Naive thymus-derived CD4-positive, alpha-beta T cell (primary cell): ENCODE measurements around the gene SAMD11. TPM values are rescaled to one million over a fixed set of nuclear protein-coding genes. Genes with fewer than 3 reads are reported as not detected.

Experiments used
- ATAC-seq: fragments of 150-1000 bp; cut with Tn5 transposase; 2 replicates; pipeline ENCODE4 v1.10.0; 2021; ENCODE audit warnings: mild to moderate bottlenecking, moderate library complexity
- CTCF ChIA-PET: fragments of 350-600 bp; sonication (Branson Sonifier 250); formaldehyde crosslinking; loops from one replicate; lab custom pipeline; 2021; ENCODE audit warnings: antibody characterized with exemption; lab: Charles Lee
- POLR2A ChIA-PET: fragments of 350-600 bp; sonication (Branson Sonifier 250); formaldehyde crosslinking; loops from one replicate; lab custom pipeline; 2021; ENCODE audit warnings: antibody characterized with exemption, inconsistent platforms; lab: Charles Lee
- DNase-seq, 9 donors: peaks; one replicate each; pipeline versions ENCODE4 v3.0.0 to v3.0.0-alpha.2; 2020 to 2022; ENCODE audit warnings: mixed read lengths in 1 of 9
- H3K27ac ChIP-seq: one replicate; pipeline ENCODE4 v1.7.0; 2013; ENCODE audit warnings: mild to moderate bottlenecking, low read depth, low read length, moderate library complexity
- H3K27me3 ChIP-seq, 2 donors: one replicate each; pipeline ENCODE4 v1.7.0; 2013; ENCODE audit warnings: low read length in 2 of 2, mild to moderate bottlenecking in 2 of 2, moderate library complexity in 2 of 2; ENCODE audit not compliant: control insufficient read depth in 2 of 2, insufficient read depth in 2 of 2
- H3K36me3 ChIP-seq, 3 experiments: 1 replicate in 2 of 3; 2 replicates in 1 of 3; pipeline ENCODE4 v1.7.0; 2013; ENCODE audit warnings: low read length in 3 of 3, mild to moderate bottlenecking in 3 of 3, moderate library complexity in 1 of 3; ENCODE audit not compliant: insufficient read depth in 3 of 3, control insufficient read depth in 2 of 3
- H3K4me1 ChIP-seq, 2 donors: one replicate each; pipeline ENCODE4 v1.7.0; 2013; ENCODE audit warnings: low read length in 2 of 2, mild to moderate bottlenecking in 2 of 2, moderate library complexity in 1 of 2; ENCODE audit not compliant: control insufficient read depth in 2 of 2, insufficient read depth in 2 of 2
- H3K4me3 ChIP-seq: 2 replicates; pipeline ENCODE4 v1.7.0; 2013; ENCODE audit warnings: mild to moderate bottlenecking, low read length
- H3K9me3 ChIP-seq, 3 experiments: 1 replicate in 2 of 3; 2 replicates in 1 of 3; pipeline ENCODE4 v1.7.0; 2013; ENCODE audit warnings: low read length in 3 of 3; ENCODE audit not compliant: control insufficient read depth in 2 of 3
- H3K27ac Mint-ChIP-seq, 9 donors: one replicate each; pipeline ENCODE4 v1.8.0; 2020 to 2022; ENCODE audit warnings: mixed read lengths in 9 of 9, mild to moderate bottlenecking in 8 of 9, moderate library complexity in 5 of 9, inconsistent platforms in 2 of 9
- H3K27me3 Mint-ChIP-seq, 5 donors: one replicate each; pipeline ENCODE4 v1.8.0; 2021 to 2022; ENCODE audit warnings: mixed read lengths in 5 of 5, mild to moderate bottlenecking in 1 of 5
- H3K36me3 Mint-ChIP-seq, 5 donors: one replicate each; pipeline ENCODE4 v1.8.0; 2020 to 2022; ENCODE audit warnings: mixed read lengths in 5 of 5, mild to moderate bottlenecking in 3 of 5, inconsistent platforms in 1 of 5
- H3K4me1 Mint-ChIP-seq, 7 donors: one replicate each; pipeline ENCODE4 v1.8.0; 2020 to 2022; ENCODE audit warnings: mixed read lengths in 7 of 7, mild to moderate bottlenecking in 3 of 7, inconsistent platforms in 1 of 7
- H3K4me3 Mint-ChIP-seq, 10 donors: one replicate each; pipeline ENCODE4 v1.8.0; 2020 to 2022; ENCODE audit warnings: mild to moderate bottlenecking in 10 of 10, mixed read lengths in 10 of 10, moderate library complexity in 6 of 10, inconsistent platforms in 2 of 10
- H3K9me3 Mint-ChIP-seq, 11 donors: one replicate each; pipeline ENCODE4 v1.8.0; 2020 to 2022; ENCODE audit warnings: mixed read lengths in 11 of 11, mild to moderate bottlenecking in 4 of 11, inconsistent platforms in 1 of 11, moderate library complexity in 1 of 11
- intact Hi-C, 2 donors: fragments of 100-400 bp; cut with micrococcal nuclease; formaldehyde crosslinking; loops; one replicate each; pipeline ENCODE4 v1.15.1; 2023
- polyA plus RNA-seq, 2 donors: library from polyadenylated mRNA; unstranded; fragments of 300-500 nt; fragmentation: Illumina TruSeq; gene quantifications; one replicate each; pipeline ENCODE4 v1.2.3, GENCODE V29; 2021
- total RNA-seq, 6 experiments: library from RNA in 5 of 6; stranded (reverse) in 5 of 6; gene quantifications; 1 replicate in 5 of 6; 2 replicates in 1 of 6; pipeline ENCODE4 v1.2.3 and lab custom pipeline; 2021 to 2026

SAMD11 gene
- total and polyA plus RNA-seq, 7 experiments from 2014 or later, result 0.10 to 0.24 TPM; not detected in 5

GRCh38 chr1:904310-904950, 19.3 kb upstream of the SAMD11 start:
- H3K27ac Mint-ChIP-seq, result peak overlapping the region in 2 of 9 donors; percentile 14 to 87
- CTCF ChIA-PET, result interaction anchor here (1.6 to 2.9 kb wide), 2 partner anchors 15 to 72 kb away, joined by 3 to 17 read pairs; no protein-coding TSS in a partner anchor

GRCh38 chr1:905071-905749, 18.5 kb upstream of the SAMD11 start:
- CTCF ChIA-PET, result interaction anchor here (1.6 to 2.9 kb wide), 3 partner anchors 14 to 71 kb away, joined by 3 to 17 read pairs (median 4); no protein-coding TSS in a partner anchor
- peaks cover 0 to 4% (median 0%) of the 10 kb centered on the region in 11 donors for H3K9me3 Mint-ChIP-seq
- intact Hi-C loops, result loop anchor here in 1 of 2 donors (1.0 kb wide), 1 partner anchor 71 kb away; no protein-coding TSS in a partner anchor
- Histone ChIP-seq H3K27me3 (peaks cover 0 to 3% of the 10 kb centered on the region in 2 donors), H3K4me3 (peak overlapping the region; percentile 27), H3K27ac (no peak overlapping the region), H3K36me3 (no peaks in the 10 kb centered on the region), H3K4me1 (peaks cover 0 to 8% of the 10 kb centered on the region in 2 donors), H3K9me3 (no peaks in the 10 kb centered on the region)
- H3K27me3 Mint-ChIP-seq, result peaks cover 16 to 44% (median 32%) of the 10 kb centered on the region in 5 donors
- POLR2A ChIA-PET, result no interaction called here
- peak overlapping the region in 3 of 9 donors; percentile 14 to 25 (median 21) for H3K27ac Mint-ChIP-seq
- peaks cover 4 to 10% (median 7%) of the 10 kb centered on the region in 7 donors for H3K4me1 Mint-ChIP-seq
- H3K36me3 Mint-ChIP-seq, result no peaks in the 10 kb centered on the region
- no peak for ATAC-seq
- H3K4me3 Mint-ChIP-seq, result peak overlapping the region; percentile 63 to 84 (median 72)
- DNase-seq, result peak in 1 of 9 donors; percentile 35

More at GRCh38 chr1:904310-904950, 19.3 kb upstream of the SAMD11 start:
- POLR2A ChIA-PET, result no interaction called here
- H3K27me3 ChIP-seq, result peaks cover 0 to 3% of the 10 kb centered on the region in 2 donors
- H3K4me1 ChIP-seq, result peaks cover 0 to 8% of the 10 kb centered on the region in 2 donors
- peaks cover 4 to 14% (median 7%) of the 10 kb centered on the region in 7 donors for H3K4me1 Mint-ChIP-seq
- H3K27me3 Mint-ChIP-seq, result peaks cover 16 to 47% (median 35%) of the 10 kb centered on the region in 5 donors
- H3K27ac ChIP-seq, result no peak overlapping the region
- DNase-seq (peak; percentile 77 to 93 (median 89)), ATAC-seq (peak; percentile 94)
- H3K4me3 Mint-ChIP-seq, result peak overlapping the region in 9 of 10 donors; percentile 53 to 81 (median 71)
- H3K36me3 Mint-ChIP-seq, result no peaks in the 10 kb centered on the region
- no peaks in the 10 kb centered on the region for H3K36me3 ChIP-seq
- intact Hi-C loops, result loop anchor here in 1 of 2 donors (1.0 kb wide), 1 partner anchor 72 kb away; no protein-coding TSS in a partner anchor
- H3K9me3 Mint-ChIP-seq, result peaks cover 0 to 4% (median 0%) of the 10 kb centered on the region in 11 donors
- H3K9me3 ChIP-seq, result no peaks in the 10 kb centered on the region
- no peak overlapping the region for H3K4me3 ChIP-seq

DNA sequence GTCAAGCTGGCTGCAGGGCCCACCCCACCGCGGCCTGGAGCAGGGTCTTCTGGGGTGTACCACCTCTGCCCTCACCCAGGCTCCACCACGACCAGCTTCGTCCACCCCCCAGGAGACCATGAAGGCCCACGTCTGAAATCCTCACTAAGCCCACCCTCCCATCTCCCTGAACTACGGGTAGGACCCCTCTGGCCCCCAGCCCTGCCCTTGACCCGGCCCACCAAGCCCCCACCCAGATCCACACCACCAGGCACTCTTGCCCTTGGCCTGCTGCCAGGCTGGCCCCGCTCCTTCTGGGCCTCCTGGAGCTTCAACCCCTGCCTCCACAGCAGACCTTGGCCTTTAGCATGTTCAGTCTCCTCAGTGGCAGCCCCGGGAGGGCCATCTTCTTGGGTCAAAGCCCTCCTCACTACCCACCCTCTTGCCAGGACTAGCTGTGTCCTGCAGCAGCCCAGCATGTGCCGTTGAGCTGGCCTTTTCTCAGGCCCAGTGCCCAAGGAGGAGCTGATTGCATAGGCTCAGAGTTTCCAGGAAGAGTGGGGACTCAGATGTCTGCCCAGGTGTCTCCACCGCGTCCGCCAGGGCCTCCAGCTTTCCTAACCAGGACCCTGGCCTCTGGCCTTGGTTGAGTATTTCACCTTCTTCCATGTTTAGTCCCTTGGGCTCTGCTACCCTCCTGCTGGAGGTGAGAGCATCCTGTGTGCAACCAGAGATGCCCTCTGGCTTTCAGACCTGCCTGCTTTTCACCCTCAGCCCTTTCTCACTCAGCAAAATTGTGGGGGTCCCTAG, 17.7 kb upstream of the SAMD11 start:
- Mint-ChIP-seq H3K4me1 (peaks cover 4 to 10% (median 7%) of the 10 kb centered on the region in 7 donors), H3K9me3 (peaks cover 0 to 5% (median 0%) of the 10 kb centered on the region in 11 donors), H3K27ac (peak overlapping the region in 1 of 9 donors; percentile 51), H3K27me3 (peaks cover 21 to 46% (median 33%) of the 10 kb centered on the region in 5 donors), H3K4me3 (peak overlapping the region in 8 of 10 donors; percentile 16 to 84 (median 70)), H3K36me3 (no peaks in the 10 kb centered on the region)
- DNase-seq (no peak), ATAC-seq (no peak)
- intact Hi-C loops, result loop anchor here in 1 of 2 donors (1.0 kb wide), 1 partner anchor 70 kb away; no protein-coding TSS in a partner anchor
- Histone ChIP-seq H3K36me3 (no peaks in the 10 kb centered on the region), H3K4me3 (no peak overlapping the region), H3K9me3 (no peaks in the 10 kb centered on the region), H3K27ac (no peak overlapping the region), H3K4me1 (peaks cover 0 to 8% of the 10 kb centered on the region in 2 donors), H3K27me3 (peaks cover 0 to 3% of the 10 kb centered on the region in 2 donors)
- CTCF ChIA-PET, result interaction anchor here (1.6 to 2.9 kb wide), 3 partner anchors 14 to 70 kb away, joined by 3 to 17 read pairs (median 4); no protein-coding TSS in a partner anchor
- POLR2A ChIA-PET, result no interaction called here

- Histone ChIP-seq H3K36me3 (no peaks in the 10 kb centered on the region), H3K9me3 (no peaks in the 10 kb centered on the region), H3K4me3 (no peak overlapping the region), H3K27me3 (peaks cover 0 to 3% of the 10 kb centered on the region in 2 donors), H3K27ac (no peak overlapping the region), H3K4me1 (peaks cover 0 to 8% of the 10 kb centered on the region in 2 donors)
- Mint-ChIP-seq H3K9me3 (peaks cover 0 to 5% (median 0%) of the 10 kb centered on the region in 11 donors), H3K4me1 (peaks cover 4 to 9% (median 7%) of the 10 kb centered on the region in 7 donors), H3K36me3 (no peaks in the 10 kb centered on the region), H3K27me3 (peaks cover 26 to 52% (median 39%) of the 10 kb centered on the region in 5 donors), H3K4me3 (peak overlapping the region in 4 of 10 donors; percentile 8 to 68 (median 30)), H3K27ac (peak overlapping the region in 1 of 9 donors; percentile 51)
- CTCF ChIA-PET, result interaction anchor here (1.7 to 2.9 kb wide), 2 partner anchors 31 to 69 kb away, joined by 4 to 17 read pairs; no protein-coding TSS in a partner anchor
- intact Hi-C loops, result no loop called here
- DNase-seq (peak in 1 of 9 donors; percentile 22), ATAC-seq (peak; percentile 74)
- POLR2A ChIA-PET, result no interaction called here
These were observed 16.9 kb upstream of the SAMD11 start for GRCh38 chr1:906600-907420.

GRCh38 chr1:907611-908451, 15.9 kb upstream of the SAMD11 start:
- H3K27me3 ChIP-seq, result peaks cover 0 to 2% of the 10 kb centered on the region in 2 donors
- ATAC-seq (no peak), DNase-seq (peak in 1 of 9 donors; percentile 19)
- Mint-ChIP-seq H3K9me3 (peaks cover 0 to 5% (median 0%) of the 10 kb centered on the region in 11 donors), H3K4me3 (no peak overlapping the region), H3K27me3 (peaks cover 33 to 55% (median 46%) of the 10 kb centered on the region in 5 donors), H3K36me3 (no peaks in the 10 kb centered on the region), H3K27ac (no peak overlapping the region), H3K4me1 (peaks cover 9 to 15% (median 12%) of the 10 kb centered on the region in 7 donors)
- H3K4me3 ChIP-seq, result no peak overlapping the region
- H3K27ac ChIP-seq, result no peak overlapping the region
- CTCF ChIA-PET, result no interaction called here
- H3K9me3 ChIP-seq, result no peaks in the 10 kb centered on the region
- POLR2A ChIA-PET, result no interaction called here
- H3K4me1 ChIP-seq, result peaks cover 0 to 8% of the 10 kb centered on the region in 2 donors
- no peaks in the 10 kb centered on the region for H3K36me3 ChIP-seq
- intact Hi-C loops, result no loop called here
